Measurements from ENCODE around the gene NAA15. TPM values are rescaled to one million over a fixed set of nuclear protein-coding genes. Genes with fewer than 3 reads are reported as not detected.
"Not testable (repeated sequence)": the region's sequence is repeated elsewhere in the genome, so short reads cannot be mapped to it uniquely, and the experiment has no call there.

NAA15 gene
- total and polyA plus RNA-seq, 12 donors: 4.6 to 36.4 (median 29.0) TPM

DNA sequence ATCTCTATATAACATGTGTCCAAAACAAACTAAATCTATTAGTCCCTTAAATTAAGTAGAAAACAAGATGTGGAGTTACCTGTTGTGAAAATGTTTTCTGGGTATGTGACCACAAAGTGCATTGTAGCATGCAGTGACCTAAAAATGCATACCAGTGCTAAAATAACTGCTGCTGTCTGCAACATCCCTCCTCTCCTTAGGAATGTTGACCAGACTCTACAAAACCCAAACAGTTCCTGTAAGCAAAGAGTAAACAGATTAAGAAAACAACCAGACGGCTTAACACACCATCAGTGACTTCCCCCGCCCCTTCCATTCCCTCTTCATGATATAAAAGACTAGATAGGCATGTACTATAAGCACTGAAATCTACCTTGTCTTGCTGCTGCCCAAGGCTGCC is 136.8 kb downstream of the NAA15 start:
- intact Hi-C loops (cut with DNase I): no loop called here
- H3K4me1 ChIP-seq (replicated peaks in 1 of 2): no peaks in the 10 kb centered on the region
- H3K36me3 ChIP-seq (replicated peaks in 1 of 2): no peaks in the 10 kb centered on the region
- H3K27ac ChIP-seq: no peak overlapping the region
- H3K4me3 ChIP-seq: no peak overlapping the region
- no peak for DNase-seq
- H3K9me3 ChIP-seq (replicated peaks in 1 of 3): no peaks in the 10 kb centered on the region
- 92 to 97% (median 96%) methylated on average over 2 of the region's 2 CpGs for WGBS, 4 donors
- TF ChIP-seq POLR2A (IDR thresholded peaks at IDR 0.05): no peak
- TF ChIP-seq, protein P1, sequence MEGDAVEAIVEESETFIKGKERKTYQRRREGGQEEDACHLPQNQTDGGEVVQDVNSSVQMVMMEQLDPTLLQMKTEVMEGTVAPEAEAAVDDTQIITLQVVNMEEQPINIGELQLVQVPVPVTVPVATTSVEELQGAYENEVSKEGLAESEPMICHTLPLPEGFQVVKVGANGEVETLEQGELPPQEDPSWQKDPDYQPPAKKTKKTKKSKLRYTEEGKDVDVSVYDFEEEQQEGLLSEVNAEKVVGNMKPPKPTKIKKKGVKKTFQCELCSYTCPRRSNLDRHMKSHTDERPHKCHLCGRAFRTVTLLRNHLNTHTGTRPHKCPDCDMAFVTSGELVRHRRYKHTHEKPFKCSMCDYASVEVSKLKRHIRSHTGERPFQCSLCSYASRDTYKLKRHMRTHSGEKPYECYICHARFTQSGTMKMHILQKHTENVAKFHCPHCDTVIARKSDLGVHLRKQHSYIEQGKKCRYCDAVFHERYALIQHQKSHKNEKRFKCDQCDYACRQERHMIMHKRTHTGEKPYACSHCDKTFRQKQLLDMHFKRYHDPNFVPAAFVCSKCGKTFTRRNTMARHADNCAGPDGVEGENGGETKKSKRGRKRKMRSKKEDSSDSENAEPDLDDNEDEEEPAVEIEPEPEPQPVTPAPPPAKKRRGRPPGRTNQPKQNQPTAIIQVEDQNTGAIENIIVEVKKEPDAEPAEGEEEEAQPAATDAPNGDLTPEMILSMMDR (IDR thresholded peaks at IDR 0.05): no peak
- no peaks in the 10 kb centered on the region for H3K27me3 ChIP-seq

DNA sequence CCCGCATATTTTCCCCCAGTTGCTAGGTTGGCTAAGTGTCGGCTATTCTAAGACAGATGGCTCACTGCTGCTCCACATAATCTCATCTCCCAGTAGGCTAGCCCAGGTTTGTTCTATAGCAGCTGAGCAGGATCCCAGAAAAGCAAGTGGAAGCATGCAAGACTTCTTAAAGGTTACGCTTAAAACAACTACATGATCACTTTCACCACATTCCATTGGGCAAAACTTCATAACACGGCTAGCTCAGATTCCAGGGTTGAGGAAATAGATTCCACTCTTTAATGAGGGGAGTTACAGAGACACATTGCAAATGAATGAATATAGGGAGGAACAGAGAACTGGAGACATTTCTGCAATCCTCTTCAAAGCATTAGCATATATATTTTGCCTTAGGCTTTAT is 139.7 kb downstream of the NAA15 start:
- TF ChIP-seq POLR2A (IDR thresholded peaks at IDR 0.05): no peak
- TF ChIP-seq, protein P1 (IDR thresholded peaks at IDR 0.05): no peak
- no peak overlapping the region for H3K27ac ChIP-seq
- WGBS, 4 donors: 96 to 98% (median 97%) methylated on average over 4 of the region's 4 CpGs
- no peak for DNase-seq
- intact Hi-C loops (cut with DNase I): no loop called here
- no peak overlapping the region for H3K4me3 ChIP-seq
- no peaks in the 10 kb centered on the region for H3K9me3 ChIP-seq (replicated peaks in 1 of 3)
- no peaks in the 10 kb centered on the region for H3K36me3 ChIP-seq (replicated peaks in 1 of 2)
- H3K4me1 ChIP-seq (replicated peaks in 1 of 2): no peaks in the 10 kb centered on the region
- H3K27me3 ChIP-seq: no peaks in the 10 kb centered on the region

DNA sequence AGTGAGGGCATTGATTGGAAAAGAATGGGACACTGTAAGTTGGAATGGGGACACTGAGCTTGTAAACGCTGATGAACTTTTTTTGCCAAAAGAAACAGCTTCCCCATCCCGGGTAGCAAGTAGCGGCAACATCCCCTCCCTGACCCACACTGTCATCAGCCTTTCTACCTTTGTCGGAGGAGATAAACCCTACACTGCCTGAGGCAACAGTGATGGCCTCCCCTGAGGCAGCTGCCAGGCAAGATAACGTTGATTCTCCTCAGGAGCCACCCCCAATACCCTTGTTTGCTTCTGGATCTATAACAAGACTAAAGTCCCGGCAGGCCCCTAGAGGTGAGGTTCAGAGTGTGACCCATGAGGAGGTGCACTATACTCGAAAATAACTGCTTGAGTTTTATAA is 142.4 kb downstream of the NAA15 start:
- intact Hi-C loops (cut with DNase I): no loop called here
- TF ChIP-seq, protein P1 (IDR thresholded peaks at IDR 0.05): no peak
- TF ChIP-seq POLR2A (IDR thresholded peaks at IDR 0.05): no peak
- Histone ChIP-seq H3K4me1 (replicated peaks in 1 of 2) (no peaks in the 10 kb centered on the region), H3K27ac (no peak overlapping the region), H3K36me3 (replicated peaks in 1 of 2) (no peaks in the 10 kb centered on the region), H3K9me3 (replicated peaks in 1 of 3) (no peaks in the 10 kb centered on the region), H3K27me3 (no peaks in the 10 kb centered on the region), H3K4me3 (no peak overlapping the region)
- no peak for DNase-seq
- WGBS, 4 donors: 92 to 98% (median 94%) methylated on average over 7 of the region's 7 CpGs

DNA sequence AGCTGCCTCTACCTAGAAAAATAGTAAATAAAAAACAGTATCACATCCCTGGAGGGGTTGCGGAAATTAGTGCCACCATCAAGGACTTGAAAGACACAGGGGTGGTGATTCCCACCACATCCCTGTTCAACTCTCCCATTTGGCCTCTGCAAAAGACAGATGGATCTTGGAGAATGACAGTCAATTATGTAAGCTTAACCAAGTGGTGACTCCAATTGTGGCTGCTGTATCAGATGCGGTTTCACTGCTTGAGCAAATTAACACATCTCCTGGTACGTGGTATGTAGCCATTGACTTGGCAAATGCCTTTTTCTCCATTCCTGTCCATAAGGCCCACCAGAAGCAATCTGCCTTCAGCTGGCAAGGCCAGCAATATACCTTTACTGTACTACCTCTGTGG is 143.6 kb downstream of the NAA15 start:
- DNase-seq; H3K27ac ChIP-seq; intact Hi-C loops (cut with DNase I); H3K27me3 ChIP-seq; H3K36me3 ChIP-seq (replicated peaks in 1 of 2); H3K4me3 ChIP-seq; H3K4me1 ChIP-seq (replicated peaks in 1 of 2); H3K9me3 ChIP-seq (replicated peaks in 1 of 3): not testable (repeated sequence)
- 62 to 91% (median 70%) methylated on average over 3 of the region's 3 CpGs for WGBS, 4 donors

DNA sequence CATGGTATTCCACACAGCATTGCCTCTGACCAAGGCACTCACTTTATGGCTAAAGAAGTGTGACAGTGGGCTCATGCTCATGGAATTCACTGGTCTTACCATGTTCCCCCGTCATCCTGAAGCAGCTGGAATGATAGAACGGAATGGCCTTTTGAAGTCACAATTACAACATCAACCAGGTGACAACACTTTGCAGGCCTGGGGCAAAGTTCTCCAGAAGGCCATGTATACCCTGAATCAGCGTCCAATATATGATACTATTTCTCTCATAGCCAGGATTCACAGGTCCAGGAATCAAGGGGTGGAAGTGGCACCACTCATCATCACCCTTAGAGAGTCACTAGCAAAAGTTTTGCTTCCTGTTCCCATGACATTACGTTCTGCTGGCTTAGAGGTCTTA is 145.8 kb downstream of the NAA15 start:
- H3K4me1 ChIP-seq (replicated peaks in 1 of 2); DNase-seq; intact Hi-C loops (cut with DNase I); H3K27me3 ChIP-seq; H3K4me3 ChIP-seq; H3K27ac ChIP-seq; H3K9me3 ChIP-seq (replicated peaks in 1 of 3); H3K36me3 ChIP-seq (replicated peaks in 1 of 2): not testable (repeated sequence)
- WGBS, 4 donors: 87 to 92% (median 91%) methylated on average over 3 to 4 of the region's 4 CpGs
